GM12874 (cell line): ENCODE results near the gene CRYBA2.

Experiments used
- TF ChIP-seq, protein P1 (sequence below): IDR thresholded peaks from 2 replicates; pipeline ENCODE4 v1.5.1; 2011; ENCODE audit warnings: low read depth, mild to moderate bottlenecking, control low read depth, low read length, moderate library complexity; ENCODE audit not compliant: insufficient read depth

CRYBA2 gene

DNA sequence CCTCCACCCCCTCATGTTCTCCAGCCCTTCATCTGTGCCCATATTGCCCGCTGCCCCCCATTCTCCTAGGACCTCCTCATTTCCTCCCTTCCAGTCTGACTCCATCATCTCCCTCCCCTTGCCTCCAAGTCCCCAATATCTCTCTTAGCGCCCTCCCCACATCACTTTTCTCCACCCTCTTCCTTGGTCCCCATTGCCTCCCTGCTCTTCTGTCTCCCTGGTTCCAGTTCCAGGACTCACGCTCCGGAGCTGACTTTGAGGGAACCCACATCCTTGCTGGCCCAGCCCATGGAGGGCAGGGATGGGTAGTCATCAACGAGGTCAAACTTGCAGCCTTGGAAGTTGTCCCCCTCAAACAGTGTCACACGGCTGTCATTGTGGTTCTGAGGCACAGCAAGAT is 2.6 kb downstream of the CRYBA2 start:
- TF ChIP-seq, protein P1, sequence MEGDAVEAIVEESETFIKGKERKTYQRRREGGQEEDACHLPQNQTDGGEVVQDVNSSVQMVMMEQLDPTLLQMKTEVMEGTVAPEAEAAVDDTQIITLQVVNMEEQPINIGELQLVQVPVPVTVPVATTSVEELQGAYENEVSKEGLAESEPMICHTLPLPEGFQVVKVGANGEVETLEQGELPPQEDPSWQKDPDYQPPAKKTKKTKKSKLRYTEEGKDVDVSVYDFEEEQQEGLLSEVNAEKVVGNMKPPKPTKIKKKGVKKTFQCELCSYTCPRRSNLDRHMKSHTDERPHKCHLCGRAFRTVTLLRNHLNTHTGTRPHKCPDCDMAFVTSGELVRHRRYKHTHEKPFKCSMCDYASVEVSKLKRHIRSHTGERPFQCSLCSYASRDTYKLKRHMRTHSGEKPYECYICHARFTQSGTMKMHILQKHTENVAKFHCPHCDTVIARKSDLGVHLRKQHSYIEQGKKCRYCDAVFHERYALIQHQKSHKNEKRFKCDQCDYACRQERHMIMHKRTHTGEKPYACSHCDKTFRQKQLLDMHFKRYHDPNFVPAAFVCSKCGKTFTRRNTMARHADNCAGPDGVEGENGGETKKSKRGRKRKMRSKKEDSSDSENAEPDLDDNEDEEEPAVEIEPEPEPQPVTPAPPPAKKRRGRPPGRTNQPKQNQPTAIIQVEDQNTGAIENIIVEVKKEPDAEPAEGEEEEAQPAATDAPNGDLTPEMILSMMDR: no peak

DNA sequence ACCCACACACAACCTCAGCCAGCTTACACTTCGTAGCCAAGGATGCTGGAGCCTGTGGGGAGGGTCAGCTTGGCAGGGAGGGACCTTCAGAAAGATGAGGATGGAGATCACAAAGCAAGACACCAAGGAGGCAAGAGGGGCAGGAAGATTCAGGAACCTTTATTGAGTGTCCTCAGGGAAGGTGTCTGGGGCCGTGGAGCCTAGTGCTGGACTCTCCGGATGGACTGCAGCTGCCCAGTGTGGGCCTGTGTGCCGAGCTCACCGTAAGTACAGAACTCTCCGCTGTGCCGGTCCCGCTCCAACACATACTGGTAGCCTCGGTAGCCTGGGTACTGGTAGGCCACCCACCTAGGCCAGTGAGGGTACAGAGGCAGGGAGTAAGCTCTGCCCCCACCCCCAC is 3.2 kb downstream of the CRYBA2 start:
- TF ChIP-seq, protein P1: no peak

DNA sequence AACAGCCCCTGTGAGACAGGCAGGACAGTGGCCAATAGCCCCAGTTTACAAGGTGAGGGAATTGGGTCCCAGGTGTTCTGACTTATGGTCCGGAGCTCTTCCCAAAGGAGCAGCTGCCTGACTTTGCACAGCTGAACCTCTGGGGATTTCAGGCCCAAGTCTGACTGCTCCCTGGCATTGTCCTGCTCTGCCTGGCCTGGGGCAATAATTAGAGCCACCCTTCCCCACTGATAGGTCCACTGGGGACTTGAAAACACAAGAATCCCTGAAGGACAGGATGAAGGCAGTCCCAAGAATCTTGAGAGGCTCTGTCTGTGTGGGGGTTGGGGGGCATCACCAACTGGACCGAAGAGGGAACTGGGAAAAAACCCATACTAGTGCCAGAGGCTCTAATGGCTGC is 4.6 kb downstream of the CRYBA2 start:
- TF ChIP-seq, protein P1: no peak

DNA sequence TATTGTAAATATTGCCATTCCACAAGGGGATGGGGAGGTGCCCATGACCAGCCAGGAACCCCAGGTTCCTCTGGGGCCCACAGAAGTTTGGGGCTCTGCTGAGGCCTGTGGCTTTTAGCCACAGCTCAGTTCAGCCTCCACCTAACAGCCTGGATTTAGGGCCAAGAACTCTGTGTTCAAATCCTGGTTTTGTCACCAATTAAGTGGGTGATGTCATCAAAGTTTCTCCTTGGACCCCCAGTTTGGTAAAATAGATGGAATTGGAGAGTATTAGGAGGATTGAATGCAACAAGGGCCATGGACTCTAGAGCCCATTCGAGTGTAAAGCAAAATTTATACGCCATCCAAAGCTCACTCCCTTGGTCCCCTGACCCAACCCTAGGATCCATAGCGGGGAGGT is 5.1 kb downstream of the CRYBA2 start:
- TF ChIP-seq, protein P1: no peak

DNA sequence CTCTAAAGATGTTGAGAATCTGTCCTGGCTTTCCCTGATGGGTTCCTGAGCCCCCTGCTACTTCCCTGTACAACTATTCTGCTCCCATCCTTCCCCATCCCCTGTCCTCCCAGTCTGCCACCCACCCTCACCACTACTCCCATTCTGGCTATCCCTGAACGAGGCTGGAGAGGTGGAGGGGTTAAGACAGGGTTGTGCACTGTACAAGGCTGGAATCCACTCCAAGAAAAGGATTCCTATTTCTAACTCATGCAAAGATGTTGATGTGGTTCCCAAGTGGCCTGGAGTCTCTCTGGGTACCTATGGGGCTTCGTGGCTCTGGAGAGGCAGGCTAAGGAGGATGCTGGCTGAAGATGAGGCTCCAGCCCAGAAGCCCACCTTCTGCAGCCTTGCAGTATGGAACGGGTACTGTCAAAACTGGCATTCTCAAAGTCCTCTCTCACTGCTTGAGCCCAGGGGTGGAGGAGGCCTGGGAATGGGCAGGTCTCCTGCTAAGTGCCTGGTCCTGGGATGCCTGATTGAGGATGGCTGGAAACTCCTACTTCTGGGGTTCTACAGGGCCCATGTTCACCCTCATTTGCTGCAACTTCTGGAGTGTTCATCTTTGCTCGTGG is 7.0 kb downstream of the CRYBA2 start:
- TF ChIP-seq, protein P1: no peak

DNA sequence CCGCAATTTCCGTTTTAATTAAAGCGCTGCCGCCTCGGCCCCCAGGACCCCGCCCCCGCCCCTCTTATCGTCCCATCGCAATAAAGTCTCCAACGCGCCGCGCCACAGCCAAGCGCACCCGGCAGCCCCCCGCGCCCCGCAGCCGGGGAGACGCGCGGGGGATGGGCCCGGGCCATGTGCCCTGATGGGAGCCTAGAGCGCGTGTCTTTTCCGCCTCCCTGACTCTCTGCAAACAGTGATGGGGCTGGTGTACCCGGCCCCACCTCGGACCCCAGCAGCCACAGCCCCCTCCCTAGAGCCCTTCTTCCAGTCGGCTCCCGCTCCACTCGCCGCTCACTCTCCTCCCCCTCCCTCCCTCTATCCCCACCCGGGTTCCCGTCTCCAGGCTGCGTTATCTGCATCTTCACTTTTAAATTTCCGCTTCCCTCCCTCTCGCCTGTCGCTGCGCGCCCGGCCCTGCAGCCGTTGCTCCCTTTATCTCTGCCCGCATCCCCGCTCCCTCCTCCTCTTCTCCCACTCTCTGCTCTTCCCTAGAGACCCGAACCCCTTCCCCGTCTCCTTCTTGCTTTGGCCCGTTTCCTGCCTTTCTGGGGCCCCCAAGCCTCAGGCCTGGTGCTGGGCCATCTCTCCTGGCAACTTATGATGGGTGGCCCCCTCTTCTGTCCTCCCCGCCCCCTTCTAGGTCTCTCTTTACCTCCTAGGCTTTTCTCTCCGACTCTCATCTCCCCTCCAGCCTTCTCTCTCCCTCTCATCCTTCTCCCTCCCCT is 7.7 kb downstream of the CRYBA2 start:
- TF ChIP-seq, protein P1: no peak

DNA sequence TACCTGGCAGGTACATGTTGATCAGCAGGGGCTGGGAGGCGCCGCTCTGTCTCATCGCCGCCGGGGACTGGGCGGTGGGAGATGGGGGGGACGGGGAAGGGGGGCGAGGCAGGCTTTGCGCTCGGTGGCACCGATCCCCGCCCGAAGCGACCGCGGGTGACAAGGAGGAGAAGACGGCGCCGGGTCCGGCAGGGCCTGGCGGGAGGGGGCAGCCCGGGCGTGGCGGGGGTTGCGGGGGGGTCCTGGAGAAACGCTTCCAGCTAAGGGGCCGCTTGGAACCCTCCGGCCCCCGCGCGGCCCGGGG is 8.2 kb downstream of the CRYBA2 start, which contains the start of gene FEV:
TSS of gene FEV (minus strand) at position 164 of the 304 bp plus-strand sequence. CDS start at position 55, 109 bp downstream.
- TF ChIP-seq, protein P1: no peak
